ENCODE results near the gene SNUPN. TPM values are rescaled to one million over a fixed set of nuclear protein-coding genes. Genes with fewer than 3 reads are reported as not detected.

SNUPN gene
- total RNA-seq, 1 donor from 2014 or later = 23.5 TPM

DNA sequence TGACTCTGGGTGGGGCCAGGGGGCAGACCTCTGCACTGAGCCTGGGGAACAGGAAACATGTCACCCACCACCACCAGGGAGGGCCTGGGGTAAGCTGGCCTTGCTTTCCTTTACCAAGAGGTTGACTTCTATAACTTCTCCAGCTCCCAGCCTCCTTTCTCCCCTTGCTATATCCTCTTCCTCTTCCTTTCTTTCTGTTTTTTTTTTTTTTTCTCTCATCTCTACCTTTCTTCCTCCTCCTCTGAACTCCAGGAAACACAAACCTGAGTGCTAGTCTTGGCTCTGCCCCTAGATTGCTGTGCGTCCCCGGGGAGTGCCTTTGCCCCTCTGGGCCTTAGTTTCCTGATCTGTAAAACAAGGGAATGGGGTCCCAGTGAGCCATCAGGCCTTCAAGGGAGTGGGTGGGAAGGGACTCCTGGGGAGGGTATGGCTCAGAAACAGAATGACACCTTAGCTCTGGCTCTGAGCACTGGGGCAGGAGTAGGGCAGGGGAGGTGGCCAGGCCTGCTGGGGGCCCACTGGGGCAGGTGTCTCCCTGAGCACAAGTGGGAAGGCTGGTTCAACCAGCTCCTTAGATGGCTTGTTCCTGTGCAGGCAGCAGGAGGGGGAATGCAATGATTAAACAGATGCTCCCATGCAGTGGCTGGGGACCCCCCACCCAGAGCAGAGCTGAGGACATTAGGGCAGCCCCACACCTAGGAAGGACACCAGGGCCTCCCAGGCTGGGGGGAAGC lies 26.5 kb upstream of the SNUPN start:
- peaks cover 11% of the 10 kb centered on the region for H3K36me3 ChIP-seq
- DNase-seq = no peak
- peaks cover 57% of the 10 kb centered on the region for H3K4me1 ChIP-seq
- peak overlapping the region; percentile 62 for H3K27ac ChIP-seq
- no peak for ATAC-seq
- no peak for TF ChIP-seq CTCF (IDR thresholded peaks at IDR 0.05)
- no peaks in the 10 kb centered on the region for H3K27me3 ChIP-seq
- no peaks in the 10 kb centered on the region for H3K9me3 ChIP-seq
- peak overlapping the region; percentile 90 for H3K4me3 ChIP-seq
- intact Hi-C loops (cut with DNase I) = no loop called here

DNA sequence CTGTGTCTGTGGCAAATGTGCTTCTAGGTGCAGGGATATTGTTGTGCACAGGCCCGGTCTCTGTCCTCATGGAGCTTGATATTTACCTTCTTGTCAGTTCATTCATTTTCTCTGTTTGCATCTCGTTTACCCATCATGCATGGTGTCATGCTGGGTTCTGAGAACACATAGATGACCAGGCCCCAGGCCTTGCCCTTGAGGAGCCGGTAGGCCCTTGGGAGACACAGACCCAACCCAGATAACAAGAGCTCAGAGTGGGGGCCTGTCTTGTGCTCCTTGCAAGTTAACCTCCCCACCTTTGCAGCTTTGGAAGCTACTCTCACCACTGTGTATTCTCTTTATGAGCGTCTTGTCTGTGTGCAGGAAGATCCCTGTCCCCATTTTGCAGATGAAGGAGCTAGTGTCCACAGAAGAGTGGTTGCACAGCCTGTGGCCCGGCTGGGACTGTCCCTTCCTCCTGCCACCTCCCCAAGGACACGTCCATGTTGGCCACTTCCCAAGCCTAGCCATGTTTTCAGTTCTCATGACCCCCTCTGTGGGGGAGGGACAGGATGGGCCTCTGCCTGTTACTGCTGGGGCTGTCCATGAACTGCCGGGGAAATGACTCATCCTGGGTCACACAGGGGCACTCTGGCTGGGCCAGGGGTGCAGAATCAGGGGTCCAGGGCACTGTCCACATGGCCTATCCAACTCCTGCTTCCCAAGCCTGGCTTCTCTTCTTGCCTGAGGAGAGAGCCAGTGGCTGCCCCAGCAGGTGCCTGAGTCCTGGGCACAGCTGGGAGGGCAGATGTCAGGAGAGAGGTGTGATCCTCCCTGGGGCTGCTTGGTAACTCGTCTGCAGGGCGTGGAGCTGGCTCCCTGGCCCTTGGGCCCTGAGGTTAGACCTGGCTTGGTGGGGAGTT lies 25.6 kb upstream of the SNUPN start:
- ATAC-seq (no peak), DNase-seq (no peak)
- Histone ChIP-seq H3K4me1 (peaks cover 64% of the 10 kb centered on the region), H3K36me3 (peaks cover 5% of the 10 kb centered on the region), H3K4me3 (peak overlapping the region; percentile 90), H3K27me3 (no peaks in the 10 kb centered on the region), H3K9me3 (no peaks in the 10 kb centered on the region), H3K27ac (peak overlapping the region; percentile 62)
- intact Hi-C loops (cut with DNase I) = no loop called here
- TF ChIP-seq CTCF (IDR thresholded peaks at IDR 0.05) = no peak

- no peaks in the 10 kb centered on the region for H3K36me3 ChIP-seq
- H3K4me1 ChIP-seq = peaks cover 61% of the 10 kb centered on the region
- peak overlapping the region; percentile 90 for H3K4me3 ChIP-seq
- no peak overlapping the region for H3K27ac ChIP-seq
- intact Hi-C loops (cut with DNase I) = no loop called here
- ATAC-seq = no peak
- H3K9me3 ChIP-seq = no peaks in the 10 kb centered on the region
- no peaks in the 10 kb centered on the region for H3K27me3 ChIP-seq
- TF ChIP-seq CTCF (IDR thresholded peaks at IDR 0.05) = no peak
- DNase-seq = no peak
Measured at GRCh38 chr15:75649848-75650247, 24.3 kb upstream of the SNUPN start.

GRCh38 chr15:75649045-75649761 lies 23.7 kb upstream of the SNUPN start:
- intact Hi-C loops (cut with DNase I) = no loop called here
- ATAC-seq = no peak
- peaks cover 61% of the 10 kb centered on the region for H3K4me1 ChIP-seq
- no peak for TF ChIP-seq CTCF (IDR thresholded peaks at IDR 0.05)
- H3K36me3 ChIP-seq = no peaks in the 10 kb centered on the region
- no peaks in the 10 kb centered on the region for H3K27me3 ChIP-seq
- peak overlapping the region; percentile 98 for H3K27ac ChIP-seq
- H3K4me3 ChIP-seq = peak overlapping the region; percentile 90
- H3K9me3 ChIP-seq = no peaks in the 10 kb centered on the region
- no peak for DNase-seq

DNA sequence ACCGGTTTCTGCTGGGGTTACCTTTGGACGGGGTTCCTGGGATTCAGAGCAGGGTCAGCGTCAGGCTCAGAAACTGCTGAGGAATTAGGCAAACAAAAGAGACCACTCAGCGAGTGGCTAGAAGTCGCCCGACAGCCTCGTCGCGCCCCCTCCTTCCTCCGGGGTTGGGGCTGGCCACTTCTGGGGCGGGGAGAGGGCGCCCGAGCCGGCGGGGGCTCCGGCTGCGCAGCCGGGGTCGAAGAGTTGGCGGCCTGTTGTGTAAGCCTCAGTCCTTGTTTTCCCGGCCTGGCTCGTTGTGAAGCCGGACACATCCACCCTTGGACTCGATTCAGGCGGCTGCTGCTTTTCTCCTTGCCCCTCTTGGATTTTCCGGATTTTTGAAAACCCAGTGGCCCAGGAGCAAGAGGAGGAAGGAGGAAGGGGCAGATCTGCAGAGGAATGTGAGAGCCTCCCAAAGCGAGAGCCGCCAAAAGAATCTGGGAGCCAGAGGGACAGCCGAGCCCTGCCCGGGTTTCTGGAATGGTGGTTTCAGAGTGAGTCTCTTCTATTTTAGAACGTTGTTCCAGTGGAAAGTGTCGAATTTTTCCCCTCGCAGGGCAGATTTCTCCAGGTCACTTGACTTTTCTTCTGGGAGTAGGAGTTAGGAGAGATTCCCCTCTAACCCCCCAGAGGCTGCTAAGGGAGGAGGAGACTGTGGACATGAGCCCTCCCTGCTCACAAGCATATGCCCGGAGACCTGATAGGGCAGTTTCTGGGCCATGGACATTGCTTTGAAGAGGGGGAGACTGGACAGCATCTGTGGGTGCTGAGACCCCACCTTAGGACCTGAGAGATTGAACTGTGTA lies 22.9 kb upstream of the SNUPN start:
- DNase-seq = peak; percentile 81

More for the DNA sequence above, 22.9 kb upstream of the SNUPN start:
- TF ChIP-seq CTCF (IDR thresholded peaks at IDR 0.05) = no peak
- peak overlapping the region; percentile 98 for H3K27ac ChIP-seq
- peaks cover 57% of the 10 kb centered on the region for H3K4me1 ChIP-seq
- H3K9me3 ChIP-seq = no peaks in the 10 kb centered on the region
- no peaks in the 10 kb centered on the region for H3K36me3 ChIP-seq
- intact Hi-C loops (cut with DNase I) = no loop called here
- H3K4me3 ChIP-seq = peak overlapping the region; percentile 90
- ATAC-seq = peak; percentile 40
- H3K27me3 ChIP-seq = no peaks in the 10 kb centered on the region
